Ureter (tissue), 1 donor: Measurements from ENCODE around the gene PSMG3. TPM values are rescaled to one million over a fixed set of nuclear protein-coding genes. Genes with fewer than 3 reads are reported as not detected.

ENCODE experiments used
- DNase-seq: peaks from one replicate; pipeline ENCODE4 v3.0.0-alpha.2; 2020; ENCODE audit warnings: low spot score
- total RNA-seq: library from RNA; stranded (reverse); gene quantifications from one replicate; pipeline ENCODE4 v1.2.4, GENCODE V29; 2023
- donor health status: DM: yes; HTN: yes; CAD: no.

The PSMG3 gene
- total RNA-seq, 1 donor from 2014 or later: 32.0 TPM

DNA sequence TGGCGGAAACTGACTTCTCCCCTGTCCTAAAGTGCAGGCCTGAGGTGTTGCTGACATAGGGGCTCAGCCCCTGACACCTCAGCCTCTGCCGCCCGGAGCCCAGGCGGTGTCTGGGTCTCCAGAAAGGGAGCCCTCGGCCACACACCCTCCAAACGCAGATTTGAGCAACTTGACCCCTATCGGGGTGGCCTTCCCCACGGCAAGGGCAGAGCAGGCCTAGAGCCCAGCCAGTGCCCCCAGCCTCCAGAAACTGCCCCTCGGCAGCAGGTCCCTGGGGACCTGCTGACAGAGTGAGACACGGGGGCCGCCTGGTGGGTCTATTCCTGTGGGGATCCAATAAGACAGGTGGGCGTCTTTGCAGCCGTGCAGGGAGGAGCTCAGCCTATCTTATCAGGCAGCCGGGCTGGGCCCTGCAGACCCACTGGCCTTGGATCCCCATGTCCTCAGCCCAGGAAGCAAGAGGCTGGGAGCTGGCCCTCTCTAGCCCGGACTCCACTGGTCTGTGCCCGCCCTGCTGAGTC is 24.9 kb downstream of the PSMG3 start:
- DNase-seq: no peak

DNA sequence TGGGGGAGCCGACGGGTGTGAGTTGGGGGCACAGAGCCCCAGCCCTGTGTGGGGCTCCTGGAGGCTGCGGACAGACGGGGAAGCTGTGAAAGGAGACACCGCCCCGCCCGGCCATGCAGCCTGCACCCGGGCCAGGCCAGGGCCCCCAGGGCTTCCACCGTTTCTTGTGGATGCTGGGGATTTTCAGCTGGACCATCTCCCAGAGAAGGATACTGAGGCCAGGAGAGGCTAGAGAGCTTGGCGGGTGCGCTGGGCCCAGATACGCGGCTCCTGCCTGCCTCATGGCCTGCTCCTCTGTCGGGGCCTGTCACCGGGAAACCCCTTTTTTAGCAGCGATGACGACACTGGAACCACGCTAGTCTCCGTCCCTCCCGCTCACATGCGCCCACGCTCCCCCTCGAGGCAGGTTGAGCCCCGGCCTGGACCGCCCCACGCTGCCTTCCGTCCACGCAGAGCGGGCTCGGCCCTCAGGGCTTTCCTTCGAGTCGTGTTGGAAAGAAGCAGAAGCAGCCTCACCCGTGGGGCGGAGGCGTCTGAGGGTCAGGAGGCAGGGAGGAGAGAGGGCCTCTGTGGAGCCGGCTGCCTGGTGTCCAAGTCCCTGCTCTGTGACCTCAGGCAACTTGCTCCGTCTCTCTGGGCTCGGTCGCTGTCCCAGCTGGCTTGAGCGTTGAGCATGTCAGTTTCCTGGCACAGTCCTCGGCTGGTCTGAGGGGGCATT is 25.5 kb downstream of the PSMG3 start:
- no peak for DNase-seq

DNA sequence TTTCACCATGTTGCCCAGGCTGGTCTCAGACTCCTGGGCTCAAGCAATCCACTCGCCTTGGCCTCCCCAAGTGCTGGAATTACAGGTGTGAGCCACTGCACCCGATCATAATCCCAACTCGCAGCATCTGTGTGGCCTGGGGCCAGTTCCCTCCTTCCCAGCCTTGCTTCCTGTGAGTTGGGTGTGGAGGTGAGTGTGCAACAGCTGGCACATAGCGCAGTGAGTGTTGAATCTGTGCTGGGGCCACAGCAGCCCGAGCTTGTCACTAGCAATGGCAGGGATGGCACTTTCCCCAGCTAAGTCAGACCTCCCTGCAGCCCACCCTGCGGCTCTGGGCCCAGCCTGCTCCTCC is 26.0 kb downstream of the PSMG3 start:
- no peak for DNase-seq

DNA sequence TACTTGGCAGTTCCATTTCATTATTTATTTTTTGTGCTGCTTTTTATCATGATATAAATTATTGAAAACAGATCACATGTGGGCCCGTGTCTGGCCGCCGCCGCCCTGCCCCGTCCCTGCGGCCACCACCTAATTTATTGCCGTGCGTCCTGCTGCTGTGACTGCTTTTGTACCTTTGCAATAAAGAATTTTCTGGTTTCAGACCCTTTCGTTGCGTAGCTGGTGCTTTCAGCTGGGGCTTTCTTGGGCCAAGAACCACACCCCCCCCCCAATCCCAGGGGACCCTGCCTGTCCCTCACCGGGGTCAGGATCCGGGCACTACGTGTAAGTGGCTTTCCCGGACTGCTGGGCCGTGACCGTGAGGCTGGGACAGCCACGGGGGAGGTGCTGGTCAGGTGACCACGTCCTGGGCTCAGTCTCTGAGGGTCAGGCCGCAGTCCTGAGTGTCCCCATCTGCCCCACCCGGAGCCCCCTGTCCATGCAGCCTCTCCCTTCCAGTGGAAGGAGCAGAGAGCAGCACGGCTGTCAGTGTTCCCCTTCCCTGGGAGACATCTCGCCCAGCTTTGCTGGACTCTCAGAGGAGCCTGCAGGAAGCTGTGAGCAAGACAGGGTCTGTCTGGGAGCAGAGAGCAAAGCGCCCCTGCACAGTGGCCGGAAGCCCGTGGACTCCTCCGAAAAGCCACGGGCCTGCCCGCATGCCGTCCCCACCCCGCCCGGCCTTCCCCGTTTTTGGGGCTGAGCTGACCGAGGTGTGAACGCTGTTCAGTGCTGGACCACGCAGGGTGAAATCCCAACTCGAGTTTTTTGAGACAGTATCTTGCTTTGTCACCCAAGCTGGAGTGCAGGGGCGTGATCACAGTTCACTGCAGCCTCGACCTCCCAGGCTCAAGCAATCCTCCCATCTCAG is 26.7 kb downstream of the PSMG3 start:
- DNase-seq: no peak

DNA sequence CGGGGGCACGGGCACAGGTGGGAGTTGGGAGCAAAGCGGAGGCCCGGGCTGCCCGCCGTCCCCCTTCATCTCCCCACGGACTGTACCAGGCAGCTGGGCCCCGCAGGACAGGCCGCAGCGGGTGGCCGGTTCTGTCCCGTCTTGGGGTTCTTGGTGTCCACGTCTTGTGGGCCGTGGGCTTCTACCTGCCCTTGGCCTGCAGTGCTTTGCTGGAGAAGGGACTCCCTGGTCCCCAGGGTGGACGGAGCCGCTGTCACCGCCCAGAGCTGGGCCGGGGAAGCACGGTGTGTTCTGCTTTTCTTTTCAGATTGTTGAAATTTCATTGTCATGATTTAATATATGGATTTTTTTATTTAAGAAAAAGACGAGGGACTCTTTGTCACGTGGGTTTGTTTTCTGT is 27.5 kb downstream of the PSMG3 start:
- no peak for DNase-seq

DNA sequence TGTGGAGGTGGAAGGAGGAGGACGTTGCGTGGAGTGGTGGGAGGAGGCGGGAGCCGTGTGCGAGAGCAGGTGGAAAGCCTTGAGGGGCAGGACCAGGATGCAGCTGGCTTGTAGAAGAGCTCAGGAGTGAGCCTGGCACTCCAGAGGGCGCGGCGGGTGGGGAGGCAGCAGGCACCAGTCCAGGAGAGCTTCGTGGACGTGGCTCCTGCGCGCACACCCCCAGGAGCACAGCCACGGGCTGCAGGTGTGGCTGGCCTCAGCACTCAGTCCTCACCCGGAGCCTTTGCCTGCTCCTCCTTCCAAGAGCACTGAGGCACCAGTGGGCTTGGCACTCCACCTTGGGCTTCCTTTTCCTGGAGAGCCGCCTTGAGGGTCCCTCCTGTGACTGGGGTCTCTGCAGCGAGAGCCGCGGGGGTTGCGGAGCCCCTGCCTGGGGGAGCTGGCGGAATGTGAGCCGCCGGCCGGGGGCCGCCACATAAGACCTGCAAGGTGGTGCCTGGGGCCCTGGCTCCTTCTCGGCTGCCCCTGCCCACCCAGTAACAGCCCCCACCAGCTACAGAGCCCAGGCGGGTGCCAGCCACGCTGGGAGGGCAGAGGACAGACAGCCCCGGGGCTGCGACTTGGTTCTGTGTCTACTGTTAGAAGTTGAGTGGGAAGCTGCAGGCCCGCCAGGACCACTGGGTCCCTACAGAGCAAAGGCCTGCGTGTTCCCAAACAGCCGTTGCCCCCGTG is 28.2 kb downstream of the PSMG3 start:
- DNase-seq: no peak

DNA sequence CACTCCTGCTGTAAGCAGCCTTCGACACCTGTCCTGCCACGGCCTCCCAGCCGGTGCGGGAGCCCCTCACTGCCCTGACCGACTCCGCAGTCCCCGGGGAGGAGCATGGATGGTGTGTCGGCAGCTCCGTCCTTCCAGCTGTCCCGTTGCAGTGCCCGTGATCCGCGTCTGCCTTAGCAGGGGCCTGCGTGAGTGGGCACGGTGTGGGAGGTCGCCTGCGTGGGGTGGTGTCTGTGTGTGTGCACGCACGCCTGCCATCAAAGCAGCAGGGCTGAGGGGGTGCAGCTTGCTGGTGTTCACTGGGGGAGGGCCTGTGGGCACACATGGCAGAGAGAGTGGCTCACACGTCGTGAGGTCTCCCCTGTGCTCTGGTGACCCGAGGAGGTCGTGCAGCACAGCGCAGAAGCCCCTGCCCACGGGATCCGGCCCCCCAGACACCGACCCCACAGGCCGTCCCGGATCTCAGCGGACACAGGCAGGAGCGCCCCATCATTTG is 29.0 kb downstream of the PSMG3 start:
- DNase-seq: no peak

DNA sequence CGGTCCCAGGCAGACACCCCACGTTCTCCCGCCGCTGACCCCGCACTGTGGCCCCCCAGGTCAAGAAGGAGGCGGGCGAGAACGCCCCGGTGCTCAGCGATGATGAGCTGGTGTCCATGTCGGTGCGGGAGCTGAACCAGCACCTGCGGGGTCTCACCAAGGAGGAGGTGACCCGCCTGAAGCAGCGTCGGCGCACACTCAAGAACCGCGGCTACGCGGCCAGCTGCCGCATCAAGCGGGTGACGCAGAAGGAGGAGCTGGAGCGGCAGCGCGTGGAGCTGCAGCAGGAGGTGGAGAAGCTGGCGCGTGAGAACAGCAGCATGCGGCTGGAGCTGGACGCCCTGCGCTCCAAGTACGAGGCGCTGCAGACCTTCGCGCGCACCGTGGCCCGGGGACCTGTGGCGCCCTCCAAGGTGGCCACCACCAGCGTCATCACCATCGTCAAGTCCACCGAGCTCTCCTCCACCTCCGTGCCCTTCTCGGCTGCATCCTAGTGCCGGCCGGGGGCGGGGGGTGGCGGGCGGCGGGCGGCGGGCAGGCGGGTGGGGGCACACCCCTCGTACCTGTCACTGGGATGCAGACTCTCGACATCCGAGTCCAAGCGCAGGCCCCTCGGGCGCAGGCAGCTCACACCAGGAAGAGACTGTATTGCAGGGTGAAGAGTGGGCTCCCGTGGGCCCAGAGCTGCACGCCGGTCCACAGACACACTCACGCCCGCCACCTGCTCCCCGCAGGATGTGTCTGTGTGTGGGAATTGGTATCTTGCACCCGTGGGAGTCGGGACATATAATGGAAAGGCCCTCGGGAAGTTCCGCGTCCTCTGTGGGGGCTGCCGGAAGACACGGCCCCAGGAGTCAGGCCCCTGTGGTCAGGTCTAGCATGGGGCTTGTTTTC is 29.7 kb downstream of the PSMG3 start:
- DNase-seq: no peak

DNA sequence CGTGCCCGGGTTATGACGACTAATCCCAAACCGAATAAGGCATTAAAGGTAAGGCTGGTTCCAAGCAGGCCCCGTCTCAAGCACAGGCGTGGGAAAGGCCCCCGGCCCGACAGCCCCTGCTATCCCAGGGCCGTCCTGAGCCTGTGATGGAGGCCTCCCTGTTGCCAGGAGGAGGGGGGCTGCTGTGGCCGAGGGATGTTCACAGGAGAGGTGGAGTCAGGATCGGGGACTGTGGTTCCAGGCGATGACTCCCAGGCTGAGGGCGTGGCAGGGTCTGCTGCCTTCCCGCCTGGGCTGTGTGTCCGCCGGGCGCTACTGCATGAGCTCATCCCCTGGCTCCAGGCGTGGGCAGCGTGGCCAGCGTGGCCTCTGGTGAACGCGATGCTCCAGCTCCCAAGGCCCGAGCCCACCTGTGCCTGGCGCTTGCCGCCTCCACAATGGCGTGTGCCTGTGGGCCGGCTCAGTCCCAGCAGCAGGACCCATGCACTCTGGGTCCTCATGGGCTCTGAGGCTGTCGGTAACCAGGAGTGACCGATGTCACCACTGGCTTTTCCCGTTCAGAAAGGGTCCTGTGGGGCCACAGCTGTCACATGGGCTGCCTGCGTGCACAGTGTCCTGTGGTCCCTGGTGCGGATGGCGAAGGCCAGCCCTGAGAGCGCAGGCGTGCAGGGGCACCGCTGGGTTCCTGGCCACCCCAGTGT is 30.5 kb downstream of the PSMG3 start:
- DNase-seq: no peak

DNA sequence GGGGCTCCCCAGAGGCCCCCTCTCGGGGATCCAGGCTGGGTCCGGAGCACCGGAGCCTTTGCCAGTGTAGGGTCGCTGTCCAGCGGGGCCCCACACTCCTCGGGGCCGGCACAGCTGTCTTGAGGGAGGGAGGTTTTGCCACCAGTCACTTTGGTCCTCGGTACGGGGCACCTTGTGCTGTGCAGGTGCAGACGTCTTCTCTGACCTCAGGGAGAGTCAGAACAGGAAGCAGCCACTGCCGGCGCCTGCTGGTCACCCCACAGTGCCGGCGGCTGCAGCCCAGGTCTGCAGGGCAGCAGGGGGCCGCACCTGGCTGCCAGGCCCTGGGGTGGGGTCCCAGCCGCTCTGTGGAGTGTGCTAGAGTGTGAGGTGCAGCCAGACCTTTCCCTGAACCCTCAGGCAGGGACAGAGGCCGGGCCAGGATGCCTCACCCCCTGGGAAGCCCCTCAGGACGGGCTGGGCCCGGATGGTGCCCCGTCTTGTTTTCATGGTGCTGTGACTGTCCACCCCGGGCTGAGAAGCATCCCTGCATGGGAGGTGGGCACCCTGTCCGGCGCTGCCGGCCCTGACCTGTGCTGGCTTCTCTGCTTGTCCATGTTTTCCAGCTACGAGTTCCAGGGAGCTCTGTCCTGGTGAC is 31.2 kb downstream of the PSMG3 start:
- no peak for DNase-seq

DNA sequence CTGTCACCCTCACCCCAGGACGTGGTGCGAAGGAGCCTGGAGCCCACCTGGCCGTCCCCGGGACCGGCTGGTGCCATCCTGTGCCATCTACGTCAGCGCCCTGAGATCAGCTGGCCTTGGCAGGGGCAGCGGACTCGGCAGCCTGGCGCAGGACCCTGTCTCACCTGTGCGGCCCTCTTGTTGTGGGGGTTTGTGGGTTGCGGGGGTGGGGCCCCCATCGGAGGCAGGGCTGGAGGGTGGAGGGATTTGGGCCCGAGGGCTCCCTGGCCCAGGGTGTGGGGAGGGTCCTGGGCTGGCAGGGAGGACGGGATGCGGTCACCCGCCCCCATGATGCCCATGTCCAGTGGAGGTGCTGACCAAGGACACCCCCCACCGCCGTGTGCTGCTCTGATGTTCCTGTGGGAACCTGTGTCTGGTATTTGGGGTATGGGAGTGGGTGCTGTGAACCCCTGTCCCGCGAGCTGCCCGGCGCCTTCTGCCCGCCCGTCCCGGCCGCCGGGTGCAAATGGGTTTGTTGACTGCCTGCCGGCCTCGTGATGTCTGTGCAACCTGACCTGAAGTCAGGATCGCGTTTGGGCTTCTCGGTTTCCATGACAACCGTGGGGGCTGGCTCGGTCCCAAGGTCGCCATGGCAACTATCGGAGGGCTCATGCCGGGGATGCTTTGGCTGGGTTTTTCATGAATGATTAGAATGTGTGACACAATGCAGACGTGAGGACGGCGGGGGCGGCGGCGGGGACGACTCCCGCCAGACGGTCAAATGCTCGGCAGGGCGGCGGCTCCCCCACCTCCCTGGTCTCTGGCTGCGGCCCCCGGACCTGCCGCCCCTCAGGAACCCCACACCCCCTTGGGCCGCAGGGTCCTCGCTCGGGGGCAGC is 32.1 kb downstream of the PSMG3 start:
- DNase-seq: peak; percentile 90

DNA sequence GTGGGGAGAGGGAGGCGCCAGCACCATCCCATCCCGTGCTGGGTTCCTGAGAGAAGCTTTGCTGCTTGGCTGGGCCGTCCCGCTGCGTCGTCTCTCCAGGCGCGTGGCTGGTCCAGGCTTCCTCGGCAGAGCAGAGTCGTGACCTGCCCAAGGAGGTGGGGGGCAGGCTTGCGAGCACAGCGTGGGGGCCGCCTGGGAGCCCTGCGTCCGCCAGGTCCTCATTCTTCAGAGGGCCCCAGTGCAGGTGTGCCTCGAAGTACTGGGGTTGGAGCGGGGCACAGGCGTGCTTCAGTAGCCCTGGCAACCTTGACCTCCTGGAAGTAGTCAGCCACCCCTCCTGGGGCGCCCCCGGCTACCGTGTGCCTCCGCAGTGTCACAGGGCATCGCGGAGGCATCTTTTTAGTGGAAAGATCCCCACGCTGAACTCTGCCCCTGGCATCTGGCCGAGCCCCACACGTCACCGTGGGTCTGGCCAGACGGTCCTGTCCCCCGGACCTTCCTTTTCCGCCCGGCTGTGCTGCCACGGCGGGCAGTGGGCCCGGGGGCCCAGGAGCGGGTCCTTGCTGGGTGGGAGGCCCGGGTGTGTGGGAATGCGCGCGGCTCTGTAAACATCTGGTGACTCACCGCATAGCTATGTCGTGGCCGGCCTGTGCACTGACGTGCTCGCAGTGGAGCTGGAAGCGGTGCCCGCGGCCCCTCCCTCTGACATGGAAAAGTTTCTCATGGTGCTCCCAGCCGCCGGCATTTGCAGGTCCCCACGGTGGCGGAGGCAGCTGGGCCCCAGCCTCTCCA is 32.9 kb downstream of the PSMG3 start:
- DNase-seq: peak; percentile 94

DNA sequence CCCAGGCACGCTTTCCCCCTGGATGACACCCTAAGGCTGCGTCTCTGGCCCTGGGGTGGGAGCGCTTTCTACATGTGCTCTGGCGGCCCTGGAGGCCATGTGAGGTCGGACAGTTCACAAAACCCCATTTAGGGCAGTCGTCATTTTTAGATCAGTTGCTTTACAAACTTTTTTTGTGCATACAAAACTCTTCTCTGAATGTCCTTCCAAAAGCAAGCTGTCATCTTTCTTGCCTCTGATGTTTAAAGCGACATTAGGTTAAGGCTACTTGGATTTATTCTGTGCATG is 33.4 kb downstream of the PSMG3 start:
- DNase-seq: no peak

DNA sequence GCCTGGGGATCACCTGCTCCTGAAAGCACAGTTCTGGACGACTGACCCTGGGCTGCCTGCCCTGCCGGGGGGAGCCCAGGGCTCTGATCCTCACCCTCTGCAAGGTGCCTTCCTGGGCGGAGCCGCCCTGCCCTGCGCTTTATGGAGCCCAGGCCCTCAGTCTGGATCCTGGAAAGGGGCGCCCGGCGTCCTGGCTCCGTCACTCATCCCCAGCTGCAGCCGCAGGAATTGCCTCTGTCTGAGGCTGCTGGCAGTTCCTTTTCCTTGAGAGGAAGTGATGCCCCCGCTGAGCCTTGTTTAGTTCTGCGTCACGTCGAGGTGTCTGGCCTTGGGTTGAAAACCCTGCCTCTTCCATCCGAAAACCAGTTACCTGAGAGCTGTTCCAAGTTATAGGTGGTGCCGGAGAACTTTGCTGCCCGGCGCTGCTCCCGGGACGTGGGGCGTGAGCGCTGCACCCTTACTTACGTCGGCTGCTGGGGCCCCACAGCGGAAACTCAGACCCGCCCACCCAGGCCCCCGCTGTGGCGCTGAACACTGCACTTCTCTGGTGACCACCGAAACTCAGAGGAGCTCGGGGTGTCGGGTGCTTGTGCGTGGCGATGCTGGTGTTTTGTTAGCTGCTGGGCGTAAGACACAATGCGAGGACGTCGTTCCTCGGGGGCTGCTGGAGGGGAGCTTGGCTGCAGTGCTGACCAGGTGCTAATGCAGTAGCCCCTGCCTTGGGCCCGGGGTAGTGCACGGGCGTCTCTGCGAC is 34.0 kb downstream of the PSMG3 start:
- DNase-seq: no peak

DNA sequence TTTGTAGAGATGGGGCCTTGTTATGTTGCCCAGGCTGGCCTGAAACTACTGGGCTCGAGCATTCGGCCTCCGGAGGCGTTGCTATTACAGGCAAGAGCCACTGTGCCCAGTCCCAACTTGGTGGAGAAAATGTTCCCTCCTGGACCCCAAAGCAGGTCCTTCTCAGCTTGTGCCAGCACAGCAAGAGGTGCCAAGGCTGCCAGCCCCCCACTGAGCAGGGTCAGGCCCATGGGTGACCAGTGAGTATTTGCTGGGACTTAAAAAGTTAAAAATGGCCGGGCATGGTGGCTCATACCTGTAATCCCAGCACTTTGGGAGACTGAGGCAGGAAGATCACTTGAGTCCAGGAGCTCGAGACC is 34.8 kb downstream of the PSMG3 start:
- no peak for DNase-seq

DNA sequence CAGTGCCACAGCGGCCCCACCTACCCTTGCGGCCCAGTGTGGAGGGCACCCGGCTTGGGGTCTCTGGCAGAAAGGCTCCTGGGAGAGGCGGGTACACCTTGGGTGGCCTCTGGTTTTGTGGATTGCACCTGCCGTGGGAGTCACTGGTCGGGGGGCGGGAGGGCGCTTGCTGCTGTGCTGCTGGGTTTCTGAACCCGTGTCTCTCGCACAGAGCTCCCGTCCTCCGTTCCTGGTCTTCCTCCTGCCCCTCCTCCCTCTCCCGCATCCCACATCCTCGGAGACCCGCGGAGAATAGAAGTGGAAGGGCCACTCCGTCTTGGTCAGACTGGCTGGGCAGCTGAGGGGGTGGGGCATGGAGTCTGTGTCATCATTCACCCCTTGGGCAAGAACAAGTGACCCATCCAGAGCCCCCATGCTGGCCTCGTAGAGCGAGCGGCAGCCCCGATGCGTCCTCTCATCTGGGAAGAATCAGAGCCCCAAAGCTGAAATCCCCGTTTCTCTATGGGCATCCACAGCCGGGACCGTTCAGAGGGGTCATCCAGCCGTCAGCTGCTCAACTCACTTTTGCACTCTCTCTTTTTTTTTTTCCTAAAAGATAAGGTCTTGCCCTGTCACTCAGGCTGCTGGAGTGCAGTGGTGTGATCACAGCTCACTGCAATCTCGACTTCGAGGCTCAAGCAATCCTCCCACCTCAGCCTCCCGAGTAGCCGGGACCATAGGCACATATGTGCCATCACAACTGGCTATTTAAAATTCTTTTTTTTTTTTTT is 35.3 kb downstream of the PSMG3 start:
- DNase-seq: no peak
